Endothelial cell of umbilical vein (primary cell): ENCODE results near the gene ALPL. TPM values are rescaled to one million over a fixed set of nuclear protein-coding genes. Genes with fewer than 3 reads are reported as not detected.

Experiments
- BruUV-seq: library from RNA; stranded (reverse); fragments of 400-500 nt; replicated peaks from 2 replicates; lab custom pipeline; 2021; lab: Mats Ljungman, UMichigan
- CTCF ChIA-PET: fragments of 300-600, 350-600 bp; sonication (Branson Sonifier 250); formaldehyde crosslinking; loops from one replicate; lab custom pipeline; 2021; ENCODE audit warnings: antibody characterized with exemption, inconsistent platforms; lab: Charles Lee
- POLR2A ChIA-PET: fragments of 300-600, 350-600 bp; sonication (Branson Sonifier 250); formaldehyde crosslinking; loops from one replicate; lab custom pipeline; 2021; ENCODE audit warnings: antibody characterized with exemption, inconsistent platforms; lab: Charles Lee
- DNase-seq: peaks from one replicate; pipeline ENCODE4 v3.0.0-alpha.2; 2011; ENCODE audit warnings: low read depth, low spot score
- FAIRE-seq: peaks from 2 replicates; lab custom pipeline; 2011; peaks lifted over from hg19 to GRCh38; lab: Jason Lieb, UNC
- H2AFZ ChIP-seq: 2 replicates; pipeline ENCODE4 v1.6.0; 2012; ENCODE audit warnings: low read depth, low read length, control low read depth, inconsistent platforms
- H3K27ac ChIP-seq: 2 replicates; pipeline ENCODE4 v1.5.1; 2011; ENCODE audit warnings: low read depth, mild to moderate bottlenecking, control low read depth, low read length, moderate library complexity; ENCODE audit not compliant: insufficient read depth
- H3K27me3 ChIP-seq, 2 experiments: 2 replicates each; pipeline versions ENCODE4 v1.6.0 to v1.6.1; 2011; ENCODE audit warnings: low read length in 2 of 2, mixed read lengths in 1 of 2; ENCODE audit not compliant: control insufficient read depth in 2 of 2, insufficient read depth in 2 of 2
- H3K36me3 ChIP-seq, 2 experiments: 2 replicates in 1 of 2; 3 replicates in 1 of 2; pipeline ENCODE4 v1.5.1; 2011; ENCODE audit warnings: low read length in 2 of 2, mild to moderate bottlenecking in 1 of 2, moderate library complexity in 1 of 2; ENCODE audit not compliant: control insufficient read depth in 2 of 2, insufficient read depth in 2 of 2; ENCODE audit errors: extremely low read depth in 1 of 2
- H3K4me1 ChIP-seq: 3 replicates; pipeline ENCODE4 v1.5.1; 2011; ENCODE audit warnings: mild to moderate bottlenecking, low read length; ENCODE audit not compliant: control insufficient read depth, insufficient read depth; ENCODE audit errors: extremely low read depth
- H3K4me2 ChIP-seq: 2 replicates; pipeline ENCODE4 v1.6.1; 2011; ENCODE audit warnings: low read length, control low read depth, mixed read lengths; ENCODE audit not compliant: insufficient read depth
- H3K4me3 ChIP-seq, 3 experiments: fragments of 200-600 bp in 1 of 3; sonication (generic), shearing (Covaris generic) in 1 of 3; replicated peaks in 1 of 3; 2 replicates each; pipeline ENCODE4 v1.5.1; 2011 to 2016; ENCODE audit warnings: control low read depth in 3 of 3, low read length in 3 of 3, mild to moderate bottlenecking in 2 of 3, inconsistent platforms in 1 of 3, low read depth in 1 of 3, moderate library complexity in 1 of 3; ENCODE audit not compliant: insufficient read depth in 1 of 3
- H3K79me2 ChIP-seq: 2 replicates; pipeline ENCODE4 v1.6.0; 2012; ENCODE audit warnings: low read length, inconsistent platforms; ENCODE audit not compliant: control insufficient read depth, insufficient read depth
- H3K9ac ChIP-seq: replicated peaks from 2 replicates; pipeline ENCODE3; 2011; ENCODE audit warnings: low read length, control low read depth; ENCODE audit not compliant: insufficient read depth; ENCODE audit errors: extremely low read depth
- H3K9me1 ChIP-seq: replicated peaks from 3 replicates; pipeline ENCODE4 v1.6.0; 2011; ENCODE audit warnings: mild to moderate bottlenecking, low read length; ENCODE audit not compliant: control insufficient read depth, insufficient read depth; ENCODE audit errors: extremely low read depth
- H3K9me3 ChIP-seq: replicated peaks from 2 replicates; pipeline ENCODE4 v1.5.1; 2012; ENCODE audit warnings: low read length, inconsistent platforms; ENCODE audit not compliant: control insufficient read depth, insufficient read depth
- H4K20me1 ChIP-seq: replicated peaks from 2 replicates; pipeline ENCODE3; 2011; ENCODE audit warnings: mild to moderate bottlenecking, low read length; ENCODE audit not compliant: control insufficient read depth, insufficient read depth; ENCODE audit errors: extremely low read depth
- EZH2 ChIP-seq: IDR thresholded peaks from 2 replicates; pipeline ENCODE4 v1.6.1; 2012; ENCODE audit warnings: borderline replicate concordance, low read depth, mild to moderate bottlenecking, moderate library complexity, low read length, inconsistent platforms; ENCODE audit not compliant: severe bottlenecking
- FOS ChIP-seq: IDR thresholded peaks from 2 replicates; pipeline ENCODE4 v1.6.1; 2011; ENCODE audit warnings: mild to moderate bottlenecking, low read length, moderate library complexity, borderline replicate concordance; ENCODE audit not compliant: insufficient read depth
- GATA2 ChIP-seq: IDR thresholded peaks from 2 replicates; pipeline ENCODE4 v1.7.0; 2011; ENCODE audit warnings: low read depth, mild to moderate bottlenecking, moderate library complexity, mixed read lengths, low read length; ENCODE audit not compliant: insufficient read length, insufficient read depth
- JUN ChIP-seq: IDR thresholded peaks from 2 replicates; pipeline ENCODE4 v1.6.1; 2011; ENCODE audit warnings: borderline replicate concordance, low read depth; ENCODE audit not compliant: insufficient read length, insufficient read depth
- MYC ChIP-seq: IDR thresholded peaks from one replicate; pipeline ENCODE4 v1.6.1; 2011; ENCODE audit warnings: mild to moderate bottlenecking, low read depth, low read length
- POLR2A ChIP-seq: IDR thresholded peaks from 2 replicates; pipeline ENCODE4 v1.6.1; 2012; ENCODE audit warnings: low read depth, mild to moderate bottlenecking, control low read depth, low read length
- POLR2AphosphoS5 ChIP-seq: IDR thresholded peaks from 2 replicates; pipeline ENCODE4 v1.6.1; 2012; ENCODE audit warnings: low read depth, mild to moderate bottlenecking, control low read depth, low read length, moderate library complexity; ENCODE audit not compliant: insufficient read depth
- dilution Hi-C: fragments of 300-500 bp; cut with MboI; formaldehyde crosslinking; loops from one replicate; pipeline ENCODE4 v1.15.0; 2019; ENCODE audit warnings: low sequenced_read_pairs; ENCODE audit not compliant: extremely low pct_ligation_motif_present
- intact Hi-C: fragments of 100-400 bp; cut with micrococcal nuclease; formaldehyde crosslinking; loops from one replicate; pipeline ENCODE4 v1.10.0; 2022
- polyA plus RNA-seq, 4 experiments: library from polyadenylated mRNA; depleted of rRNA in 3 of 4; stranded (reverse) in 3 of 4; unstranded in 1 of 4; fragments of >200 nt; gene quantifications; 2 replicates each; pipeline versions ENCODE4 v1.2.1 to v1.2.3, GENCODE V29; 2011 to 2012; ENCODE audit warnings: missing spikeins in 1 of 4
- total RNA-seq: library from RNA; stranded (reverse); gene quantifications from 2 replicates; pipeline ENCODE4 v1.2.3, GENCODE V29; 2021
- TF ChIP-seq, protein P1 (sequence below), 2 donors: IDR thresholded peaks; 1 replicate in 1 of 2; 2 replicates in 1 of 2; pipeline ENCODE4 v1.5.1; 2011; ENCODE audit warnings: low read length in 2 of 2, mild to moderate bottlenecking in 2 of 2, moderate library complexity in 2 of 2, control low read depth in 1 of 2, inconsistent platforms in 1 of 2, low read depth in 1 of 2; ENCODE audit not compliant: insufficient read depth in 1 of 2; ENCODE audit errors: extremely low read depth in 1 of 2
- TF ChIP-seq, protein P2 (sequence below): IDR thresholded peaks from 2 replicates; pipeline ENCODE4 v1.6.1; 2011; ENCODE audit not compliant: insufficient read depth, insufficient read length

Gene ALPL
- total and polyA plus RNA-seq, 2 donors (not counting 3 experiments of a cell fraction or from before 2014, with no cell fraction given): 0.38 to 0.92 TPM

DNA sequence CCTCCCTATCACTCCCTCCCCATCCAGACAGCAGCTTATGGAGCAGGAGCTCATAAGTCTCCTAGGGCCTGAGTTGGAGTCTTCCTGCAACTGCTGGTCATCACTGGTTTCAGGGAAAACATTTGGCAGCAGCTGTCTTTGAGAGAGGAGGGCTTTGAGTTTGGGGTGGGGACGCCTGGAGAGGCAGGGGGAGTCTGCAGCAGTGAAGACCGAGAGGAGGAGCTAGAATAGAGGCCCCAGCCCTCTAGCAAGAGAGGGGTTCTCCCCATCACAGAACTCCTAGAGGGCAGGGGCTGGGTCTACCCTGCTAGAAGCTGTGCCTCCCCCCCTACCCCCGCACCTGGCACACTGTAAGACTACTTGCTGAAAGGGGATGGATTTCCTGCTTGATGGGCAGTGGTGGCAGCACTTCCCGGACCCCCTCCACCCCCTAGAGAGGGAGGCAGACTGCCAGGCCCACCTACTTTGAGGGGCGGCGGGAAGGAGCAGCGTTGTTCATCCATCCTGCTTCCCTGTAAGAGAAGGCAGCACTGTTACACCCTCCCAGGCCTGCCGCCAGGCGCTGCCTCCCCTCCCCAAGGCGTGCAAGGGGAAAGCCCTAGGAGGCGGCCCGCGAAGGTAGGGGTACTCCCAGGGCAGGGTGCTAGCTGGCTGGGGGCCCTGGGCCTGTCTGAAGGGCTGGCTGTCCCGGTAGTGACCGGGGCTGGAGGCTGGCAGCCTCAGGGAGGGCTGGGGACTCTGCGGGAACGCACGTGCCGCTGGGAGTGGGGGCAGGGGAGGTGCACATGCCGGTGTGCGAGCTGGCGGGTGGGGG, 109.5 kb downstream of the ALPL start:
- H4K20me1 ChIP-seq: no peaks in the 10 kb centered on the region
- no peaks in the 10 kb centered on the region for H3K9me1 ChIP-seq
- TF ChIP-seq EZH2: no peak
- TF ChIP-seq POLR2AphosphoS5: no peak
- TF ChIP-seq GATA2: no peak
- TF ChIP-seq JUN: no peak
- TF ChIP-seq, protein P1, sequence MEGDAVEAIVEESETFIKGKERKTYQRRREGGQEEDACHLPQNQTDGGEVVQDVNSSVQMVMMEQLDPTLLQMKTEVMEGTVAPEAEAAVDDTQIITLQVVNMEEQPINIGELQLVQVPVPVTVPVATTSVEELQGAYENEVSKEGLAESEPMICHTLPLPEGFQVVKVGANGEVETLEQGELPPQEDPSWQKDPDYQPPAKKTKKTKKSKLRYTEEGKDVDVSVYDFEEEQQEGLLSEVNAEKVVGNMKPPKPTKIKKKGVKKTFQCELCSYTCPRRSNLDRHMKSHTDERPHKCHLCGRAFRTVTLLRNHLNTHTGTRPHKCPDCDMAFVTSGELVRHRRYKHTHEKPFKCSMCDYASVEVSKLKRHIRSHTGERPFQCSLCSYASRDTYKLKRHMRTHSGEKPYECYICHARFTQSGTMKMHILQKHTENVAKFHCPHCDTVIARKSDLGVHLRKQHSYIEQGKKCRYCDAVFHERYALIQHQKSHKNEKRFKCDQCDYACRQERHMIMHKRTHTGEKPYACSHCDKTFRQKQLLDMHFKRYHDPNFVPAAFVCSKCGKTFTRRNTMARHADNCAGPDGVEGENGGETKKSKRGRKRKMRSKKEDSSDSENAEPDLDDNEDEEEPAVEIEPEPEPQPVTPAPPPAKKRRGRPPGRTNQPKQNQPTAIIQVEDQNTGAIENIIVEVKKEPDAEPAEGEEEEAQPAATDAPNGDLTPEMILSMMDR (IDR thresholded peaks at IDR 0.05; ENCODE audit: extremely low read depth in 1 of 2, insufficient read depth in 1 of 2, low read depth in 1 of 2, low read length in 2 of 2): no peak
- TF ChIP-seq POLR2A: no peak
- no peak for TF ChIP-seq MYC
- TF ChIP-seq FOS: no peak
- TF ChIP-seq, protein P2, sequence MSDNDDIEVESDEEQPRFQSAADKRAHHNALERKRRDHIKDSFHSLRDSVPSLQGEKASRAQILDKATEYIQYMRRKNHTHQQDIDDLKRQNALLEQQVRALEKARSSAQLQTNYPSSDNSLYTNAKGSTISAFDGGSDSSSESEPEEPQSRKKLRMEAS: no peak
- H3K27ac ChIP-seq: no peak overlapping the region
- FAIRE-seq (no peak), DNase-seq (no peak)
- no TSS peak for BruUV-seq
- no peak overlapping the region for H2AFZ ChIP-seq
- intact Hi-C loops: no loop called here
- POLR2A ChIA-PET: no interaction called here
- H3K9me3 ChIP-seq: no peaks in the 10 kb centered on the region
- peaks cover 3 to 19% of the 10 kb centered on the region in 2 experiments for H3K27me3 ChIP-seq
- H3K36me3 ChIP-seq: no peaks in the 10 kb centered on the region
- CTCF ChIA-PET: no interaction called here
- H3K79me2 ChIP-seq: no peaks in the 10 kb centered on the region
- H3K4me2 ChIP-seq: no peak overlapping the region
- H3K4me1 ChIP-seq: no peaks in the 10 kb centered on the region
- H3K4me3 ChIP-seq: no peak overlapping the region
- dilution Hi-C loops: no loop called here
- H3K9ac ChIP-seq: no peak overlapping the region
